Measurements from ENCODE around the gene DMPK.

GRCh38 chr19:45804959-45805230, 22.6 kb upstream of the DMPK start:
- TF ChIP-seq POLR2A (IDR thresholded peaks at IDR 0.05; ENCODE audit: low read depth, low read length): no peak
- no peak for TF ChIP-seq CTCF (conservative IDR thresholded peaks at IDR 0.05; ENCODE audit: low read depth, low read length)
- TF ChIP-seq SMC3 (IDR thresholded peaks at IDR 0.05; ENCODE audit: low read depth, low read length): no peak
